HG02852 (cell line): Measurements from ENCODE around the gene SLC4A5.
"Not testable (repeated sequence)": the region's sequence is repeated elsewhere in the genome, so short reads cannot be mapped to it uniquely, and the experiment has no call there.

Experiments
- ATAC-seq: cut with Tn5 transposase; IDR thresholded peaks from one replicate; pipeline ENCODE4 v1.9.1; 2021; ENCODE audit warnings: mild to moderate bottlenecking, moderate library complexity; ENCODE audit not compliant: unreplicated experiment

SLC4A5 gene

DNA sequence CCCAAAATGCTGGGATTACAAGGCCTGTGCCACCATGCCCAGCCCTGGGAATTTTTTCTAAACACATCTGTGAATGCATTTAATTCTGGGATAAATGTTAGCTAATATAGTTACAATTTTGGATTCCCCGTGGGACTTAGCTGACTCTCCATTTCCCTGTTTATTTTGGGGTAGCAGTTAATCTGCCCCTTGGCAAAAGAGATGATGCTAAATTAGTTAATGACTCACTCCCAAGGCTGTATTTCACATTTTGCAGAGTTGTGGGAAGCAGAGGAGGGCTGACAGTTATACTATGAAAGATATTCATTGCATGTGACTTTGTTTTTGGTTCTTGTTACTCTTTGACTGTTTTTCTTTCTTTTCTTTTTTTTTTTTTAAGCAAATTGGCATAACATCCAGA, 141.6 kb downstream of the SLC4A5 start:
- ATAC-seq, result no peak

DNA sequence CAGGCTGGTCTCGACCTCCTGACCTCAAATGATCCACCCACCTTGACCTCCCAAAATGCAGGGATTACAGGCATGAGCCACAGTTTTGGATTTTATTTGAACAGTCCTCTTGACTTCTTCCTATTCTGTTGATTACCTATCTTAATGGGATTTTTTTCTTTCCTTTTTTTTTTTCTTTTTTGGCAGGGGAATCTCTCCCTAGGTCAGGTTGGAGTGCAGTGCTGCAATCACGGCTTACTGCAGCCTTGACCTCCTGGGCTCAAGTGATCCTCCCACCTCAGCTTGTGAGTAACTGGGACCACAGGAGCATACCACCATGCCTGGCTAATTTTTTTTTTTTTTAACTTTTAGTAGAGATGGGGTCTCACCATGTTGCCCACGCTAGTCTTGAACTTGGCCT, 142.0 kb downstream of the SLC4A5 start:
- no peak for ATAC-seq

DNA sequence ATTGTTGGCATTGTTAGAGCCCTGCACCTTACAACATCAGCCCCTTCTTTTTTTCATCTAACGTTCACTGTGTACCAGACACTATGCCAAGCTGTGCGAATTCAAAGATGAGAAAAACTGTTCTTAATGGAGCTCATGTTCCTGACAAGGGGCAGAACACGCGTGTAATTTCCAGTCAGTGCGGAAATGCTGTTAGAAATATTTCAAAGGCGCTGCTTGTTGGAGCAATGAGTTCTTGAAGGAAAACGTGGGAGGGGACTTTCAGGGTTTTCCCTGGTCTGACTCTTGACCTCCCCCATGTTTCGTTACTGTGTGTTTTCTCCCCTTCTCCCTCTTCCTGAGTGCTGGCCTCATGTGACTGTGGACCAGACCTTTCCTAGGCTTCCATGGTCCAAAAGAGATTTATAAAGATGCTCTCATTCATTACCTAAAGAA, 143.3 kb downstream of the SLC4A5 start:
- ATAC-seq, result no peak

DNA sequence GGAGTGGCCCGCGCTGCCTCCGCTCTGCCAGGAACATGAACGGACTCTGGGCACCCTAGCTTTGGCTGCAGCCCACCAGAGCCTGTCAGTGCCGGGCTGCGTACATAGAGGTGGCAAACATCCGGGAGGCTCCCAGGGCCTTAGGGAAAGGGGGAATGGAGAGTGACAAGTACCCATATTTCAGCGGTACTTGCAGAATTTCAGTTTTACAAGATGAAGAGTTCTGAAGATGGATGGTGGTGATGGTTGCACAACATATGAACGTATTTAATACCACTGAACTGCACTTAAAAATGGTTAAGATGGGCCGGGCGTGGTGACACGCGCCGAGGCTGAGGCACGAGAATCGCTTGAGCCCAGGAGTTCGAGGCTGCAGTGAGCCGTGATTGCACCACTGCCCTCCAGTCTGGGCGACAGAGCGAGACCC, 143.9 kb downstream of the SLC4A5 start:
- ATAC-seq, result no peak

DNA sequence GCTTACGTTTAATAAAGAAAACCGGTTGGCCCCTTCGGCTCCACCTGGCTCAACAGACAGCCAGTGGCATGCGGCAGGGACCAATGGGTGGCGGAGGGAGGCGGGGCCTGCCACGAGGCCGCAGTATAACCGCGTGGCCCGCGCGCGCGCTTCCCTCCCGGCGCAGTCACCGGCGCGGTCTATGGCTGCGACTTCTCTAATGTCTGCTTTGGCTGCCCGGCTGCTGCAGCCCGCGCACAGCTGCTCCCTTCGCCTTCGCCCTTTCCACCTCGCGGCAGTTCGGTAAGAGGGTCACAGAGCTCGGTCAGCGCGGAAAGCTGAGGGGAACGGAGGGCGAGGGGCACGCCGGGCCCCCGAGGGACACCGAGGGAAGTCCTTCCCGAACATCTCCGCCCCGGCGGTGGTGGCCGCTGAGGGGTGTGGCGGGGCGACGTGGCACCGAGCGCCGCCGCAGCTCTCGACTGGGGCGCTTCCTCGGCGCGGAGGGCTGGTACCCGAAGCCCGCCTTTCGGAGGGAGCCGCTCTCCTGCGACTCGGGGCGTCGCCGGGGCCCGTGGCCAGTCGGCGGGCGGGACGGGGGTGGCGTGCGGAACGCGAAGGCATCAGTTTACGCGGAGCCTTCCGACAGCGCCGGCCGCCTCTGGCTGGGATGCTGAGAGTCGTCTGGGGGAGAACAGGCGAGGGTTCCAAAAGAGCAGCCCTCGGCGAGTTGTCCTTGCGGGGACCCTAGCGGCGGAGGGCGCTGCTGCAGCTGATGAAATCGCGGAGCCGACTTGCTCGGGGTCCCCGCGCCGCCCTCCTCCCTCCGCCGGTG, 144.5 kb downstream of the SLC4A5 start, which contains the start of gene MTHFD2:
MTHFD2 (plus strand) TSS at position 155 of the 814 bp plus-strand sequence; CDS start at position 182, 27 bp downstream.
- peak; percentile 93 for ATAC-seq

DNA sequence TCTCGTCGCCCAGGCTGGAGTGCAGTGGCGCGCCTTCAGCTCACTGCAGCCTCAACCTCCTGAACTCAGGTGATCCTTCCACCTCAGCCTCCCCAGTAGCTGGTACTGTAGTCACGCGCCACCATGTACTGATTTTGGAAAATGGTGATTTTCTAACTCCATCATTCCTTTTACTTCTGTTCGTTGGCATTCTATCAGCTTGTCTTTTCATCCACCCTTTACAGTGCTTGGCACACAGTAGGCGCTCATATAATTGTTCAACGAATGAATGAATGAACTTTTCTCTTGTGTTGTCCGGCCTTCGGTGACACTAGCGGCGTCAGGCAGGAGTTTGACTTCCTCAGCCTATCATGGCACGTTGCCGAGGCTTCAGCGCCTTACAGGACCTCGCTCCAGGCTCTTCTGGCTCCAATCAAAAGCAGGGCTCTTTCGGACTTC, 145.2 kb downstream of the SLC4A5 start:
- no peak for ATAC-seq

DNA sequence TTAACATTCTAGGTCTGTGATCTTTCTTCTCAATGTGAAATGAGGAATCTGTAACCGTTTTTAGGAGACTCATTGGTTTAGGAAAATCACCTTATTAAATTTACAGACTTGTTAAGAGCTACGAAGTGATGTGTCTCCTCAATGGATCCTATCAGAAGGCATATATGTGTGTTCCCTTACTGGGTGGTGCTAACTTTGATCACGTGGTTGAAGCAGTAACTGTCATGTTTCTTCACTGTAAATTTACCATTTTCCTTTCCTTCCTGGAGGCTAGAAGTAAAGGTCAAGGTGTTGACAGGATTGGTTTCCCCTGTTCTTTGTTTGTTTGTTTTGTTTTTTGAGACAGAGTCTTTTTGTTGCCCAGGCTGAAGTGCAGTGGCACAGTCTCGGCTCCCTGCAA, 146.2 kb downstream of the SLC4A5 start:
- no peak for ATAC-seq

DNA sequence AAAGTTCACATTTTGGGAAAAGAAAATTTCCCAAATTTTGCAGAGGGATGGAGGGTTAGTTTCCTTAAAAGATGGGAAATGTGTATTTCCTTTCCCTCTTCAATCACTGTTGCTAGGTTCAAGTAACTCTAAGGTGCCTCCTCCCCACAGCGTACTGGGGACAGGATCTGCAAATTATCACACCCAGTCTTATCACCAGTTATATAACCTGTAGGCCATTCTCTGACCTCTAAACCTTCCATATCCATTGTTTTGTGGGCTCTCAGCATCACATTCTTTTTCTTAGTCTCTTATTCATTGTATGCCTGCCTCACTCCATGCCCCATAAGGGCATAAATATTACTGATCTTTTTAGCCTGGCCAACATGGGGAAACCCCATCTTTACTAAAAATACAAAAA, 148.4 kb downstream of the SLC4A5 start:
- no peak for ATAC-seq

DNA sequence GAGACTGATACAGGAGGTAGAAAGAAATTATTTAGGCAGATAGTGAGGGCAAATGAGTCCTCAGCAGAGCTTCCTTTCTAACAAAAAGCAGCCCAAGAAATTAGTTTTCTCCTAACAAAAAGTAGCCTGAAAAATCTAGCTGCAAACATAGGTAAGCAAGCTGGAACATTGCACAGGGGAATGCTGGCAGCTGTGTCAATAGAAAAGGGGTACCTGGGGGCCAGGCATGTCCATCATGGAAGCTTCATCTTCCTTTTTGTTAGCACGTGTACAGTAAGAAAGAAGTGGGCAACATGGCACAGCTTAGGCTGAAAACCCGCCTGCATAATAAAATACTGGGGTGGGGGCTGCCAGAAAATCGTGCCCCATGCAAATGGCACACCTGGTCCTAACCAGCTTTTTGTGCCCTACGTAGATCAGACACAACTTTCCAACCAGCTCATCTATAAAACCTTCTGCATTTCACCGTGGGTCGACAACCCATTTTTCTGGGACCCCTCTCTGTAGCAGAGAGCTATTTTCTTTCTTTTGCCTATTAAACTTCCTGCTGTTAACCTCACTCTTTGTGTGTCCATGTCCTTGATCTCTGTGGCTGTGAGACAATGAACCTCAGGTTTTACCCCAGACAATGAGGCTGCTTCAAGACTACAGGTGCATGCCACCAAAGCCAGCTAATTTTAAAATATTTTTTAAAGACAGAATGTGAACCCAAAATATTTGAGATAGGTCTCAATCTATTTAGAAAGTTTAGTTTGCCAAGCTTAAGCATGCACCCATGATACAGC, 151.4 kb downstream of the SLC4A5 start:
- no peak for ATAC-seq

DNA sequence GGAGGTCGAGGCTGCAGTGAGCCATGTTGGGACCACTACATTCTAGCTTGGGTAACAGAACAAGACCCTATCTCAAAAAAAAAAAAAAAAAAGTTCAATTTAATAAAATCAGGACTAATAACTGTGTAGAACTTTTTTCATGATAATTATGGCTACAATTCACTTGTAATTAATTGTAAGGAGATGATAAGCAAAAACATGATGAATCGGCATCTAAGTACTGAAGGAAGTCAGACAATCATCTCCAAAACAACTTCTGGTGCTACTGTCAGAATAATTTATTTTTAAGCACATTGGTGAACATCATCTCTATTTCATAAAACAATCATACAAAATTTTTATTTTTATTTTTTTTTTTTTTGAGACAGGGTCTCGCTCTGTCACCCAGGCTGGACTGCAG, 154.5 kb downstream of the SLC4A5 start:
- no peak for ATAC-seq

DNA sequence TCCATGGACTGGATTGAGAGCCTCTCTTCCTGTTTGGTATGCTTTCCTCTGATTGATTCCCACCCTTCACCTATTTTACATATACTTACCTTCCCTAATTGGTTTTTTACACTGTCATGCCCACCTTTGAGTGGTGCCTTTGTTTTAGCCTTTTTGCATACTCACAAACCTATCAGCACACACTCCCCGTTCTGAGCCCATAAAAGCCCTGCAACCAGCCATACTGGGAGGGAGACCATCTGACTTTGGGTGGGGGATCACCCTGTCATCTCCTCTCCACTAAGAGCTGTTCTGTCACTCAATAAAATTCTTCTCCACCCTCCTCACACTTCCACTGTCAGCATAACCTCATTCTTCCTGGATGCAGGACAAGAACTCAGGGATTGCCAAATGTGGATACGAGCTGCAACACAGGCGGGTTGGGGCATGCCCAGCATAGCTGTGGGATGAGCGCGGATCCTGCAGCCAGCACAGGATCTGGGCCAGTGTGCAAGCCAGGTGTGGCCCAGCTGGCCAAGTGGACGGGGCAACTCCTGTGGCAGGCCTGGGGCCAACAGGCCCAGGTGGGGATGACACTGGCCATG, 155.1 kb downstream of the SLC4A5 start:
- ATAC-seq, result no peak

DNA sequence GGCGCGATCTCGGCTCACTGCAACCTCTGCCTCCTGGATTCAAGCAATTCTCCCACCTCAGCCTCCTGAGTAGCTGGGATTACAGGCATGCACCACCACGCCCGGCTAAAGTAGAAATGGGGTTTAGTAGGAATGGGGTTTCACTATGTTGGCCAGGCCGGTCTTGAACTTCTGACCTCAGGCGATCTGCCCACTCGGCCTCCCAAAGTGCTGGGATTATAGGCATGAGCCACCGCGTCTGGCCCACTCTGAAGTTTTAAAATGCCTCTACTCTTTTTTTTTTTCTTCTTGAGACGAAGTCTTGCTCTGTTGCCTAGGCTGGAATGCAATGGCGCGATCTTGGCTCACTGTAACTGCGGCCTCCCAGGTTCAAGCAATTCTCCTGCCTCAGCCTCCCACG, 156.5 kb downstream of the SLC4A5 start:
- ATAC-seq, result not testable (repeated sequence)

DNA sequence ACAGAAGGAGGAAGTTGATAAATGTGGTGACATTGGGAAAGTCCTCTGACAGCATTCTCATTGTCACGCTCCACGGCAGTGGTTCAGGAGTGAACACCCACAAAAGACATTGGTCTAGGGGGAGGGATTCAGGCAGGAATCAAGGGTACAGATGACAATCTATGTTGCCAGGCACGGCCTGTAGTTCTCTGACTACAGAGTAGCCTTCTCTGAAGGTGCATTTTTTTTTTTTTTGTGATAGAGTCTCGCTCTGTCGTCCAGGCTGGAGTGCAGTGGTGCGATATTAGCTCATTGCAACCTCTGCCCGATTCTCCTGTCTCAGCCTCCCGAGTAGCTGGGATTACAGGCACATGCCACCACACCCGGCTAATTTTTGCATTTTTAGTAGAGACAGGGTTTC, 157.2 kb downstream of the SLC4A5 start:
- peak; percentile 67 for ATAC-seq

DNA sequence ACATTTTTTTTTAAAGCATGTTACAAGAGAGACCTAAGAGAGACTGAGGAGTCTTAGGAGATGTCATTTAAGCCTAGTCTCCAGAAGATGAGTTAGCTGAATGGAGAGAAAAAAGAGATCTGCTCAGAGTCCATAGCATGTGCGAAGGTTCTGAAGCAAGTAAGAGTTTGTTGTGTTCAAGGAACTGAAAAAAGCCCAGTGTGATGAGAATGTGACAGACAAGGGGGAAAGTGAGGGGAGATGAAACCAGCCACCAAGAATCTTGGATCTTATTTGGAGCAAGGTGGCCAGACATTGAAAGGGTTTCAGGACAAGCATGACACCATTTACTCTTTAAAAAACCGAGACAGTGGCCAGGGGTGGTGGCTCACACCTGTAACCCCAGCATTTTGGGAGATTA, 159.3 kb downstream of the SLC4A5 start:
- ATAC-seq, result no peak

DNA sequence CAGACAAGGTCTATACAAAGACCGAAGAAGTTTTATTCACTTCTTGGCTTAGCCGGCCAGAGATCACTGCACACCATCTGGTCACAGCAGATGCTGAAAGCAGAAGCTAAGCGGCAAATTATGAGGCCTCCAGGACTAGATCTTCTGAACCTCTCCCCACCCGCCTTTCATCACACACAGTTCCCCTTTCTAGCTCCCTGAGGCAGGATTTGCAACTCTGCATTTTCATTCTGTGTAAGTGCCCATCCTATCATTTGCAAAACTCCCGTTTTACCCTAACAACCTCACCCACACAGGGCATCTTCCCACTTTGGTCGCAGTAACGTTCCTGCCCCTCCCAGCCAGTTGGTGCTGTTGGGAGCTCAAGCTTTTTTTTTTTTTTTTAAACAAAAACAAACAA, 161.5 kb downstream of the SLC4A5 start:
- peak; percentile 27 for ATAC-seq

DNA sequence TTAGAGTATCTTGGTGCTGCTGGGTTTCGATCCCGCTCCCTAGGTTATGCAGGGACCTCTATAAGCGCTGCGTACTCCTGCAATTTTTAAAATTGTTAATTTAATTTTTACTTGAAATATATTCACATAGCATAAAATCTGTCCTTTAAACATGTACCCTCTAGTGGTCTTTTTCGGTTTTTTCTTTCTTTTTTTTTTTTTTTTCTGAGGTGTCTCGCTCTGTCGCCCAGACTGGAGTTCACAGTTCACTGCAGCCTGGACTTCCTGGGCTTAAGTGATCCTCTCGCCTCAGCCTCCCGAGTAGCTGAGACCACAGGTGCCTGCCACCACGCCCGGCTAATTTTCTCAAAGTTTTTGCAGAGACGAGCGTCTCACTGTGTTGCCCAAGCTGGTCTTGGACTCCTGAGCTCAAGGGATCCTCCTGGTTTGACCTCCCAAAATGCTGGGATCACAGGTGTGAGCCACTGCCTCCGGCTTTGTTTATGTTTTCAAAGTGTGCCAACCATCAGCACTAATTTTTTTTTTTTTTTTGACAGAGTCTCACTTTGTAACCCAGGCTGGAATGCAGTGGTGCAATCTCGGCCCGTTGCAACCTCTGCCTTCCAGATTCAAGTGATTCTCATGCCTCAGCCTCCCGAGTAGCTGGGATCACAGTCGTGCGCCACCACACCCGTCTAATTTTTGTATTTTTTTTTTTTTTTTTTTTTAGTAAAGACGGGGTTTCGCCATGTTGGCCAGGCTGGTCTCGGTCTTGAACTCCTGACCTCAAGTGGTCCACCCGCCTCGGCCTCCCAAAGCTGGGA, 164.0 kb downstream of the SLC4A5 start:
- ATAC-seq, result peak; percentile 6

DNA sequence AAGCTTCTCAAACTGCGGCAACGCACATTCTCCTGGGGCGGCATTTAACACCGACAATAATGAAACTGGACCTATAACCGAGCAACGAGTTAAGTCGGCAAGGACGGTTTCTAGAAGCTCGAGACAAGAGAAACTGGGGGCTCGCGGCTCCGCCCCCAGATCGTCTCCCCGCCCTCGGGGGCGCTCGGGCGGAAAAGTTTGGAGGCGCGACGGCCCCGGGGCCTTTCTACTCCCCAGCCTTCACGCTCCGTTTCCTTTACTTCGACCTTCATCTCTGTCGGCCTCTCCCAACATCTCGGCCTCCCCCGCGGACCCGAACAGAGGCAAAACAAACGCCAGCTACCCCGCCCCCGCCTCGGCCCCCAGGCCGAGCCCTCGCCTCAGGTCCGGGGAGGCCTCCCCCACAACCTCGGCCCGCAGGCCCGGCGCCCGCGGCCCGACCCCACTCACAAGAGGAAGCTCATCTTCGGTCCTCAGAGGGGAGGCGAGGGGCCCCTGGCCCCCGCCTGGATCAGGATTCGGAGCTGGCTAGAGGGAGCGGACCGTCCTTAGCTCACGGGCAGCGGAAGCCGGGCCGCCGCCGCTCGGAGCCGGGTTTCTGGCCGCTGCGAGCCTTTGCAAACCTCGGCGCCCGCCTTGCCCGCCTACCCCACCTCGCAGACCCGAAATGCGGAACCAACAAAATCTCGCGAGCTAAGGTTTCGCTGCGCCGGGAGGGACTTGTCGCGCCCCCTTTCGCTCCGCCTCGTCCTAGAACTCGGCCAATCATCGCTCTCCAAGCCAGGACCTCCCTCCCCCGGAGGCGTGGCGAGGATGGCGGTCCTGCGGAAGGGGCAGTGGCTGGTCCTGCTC, 164.8 kb downstream of the SLC4A5 start, which contains the start of gene MOB1A:
MOB1A (minus strand) TSS at position 669 of the 852 bp plus-strand sequence; CDS start at position 464, 205 bp downstream.
- peak; percentile 81 for ATAC-seq

DNA sequence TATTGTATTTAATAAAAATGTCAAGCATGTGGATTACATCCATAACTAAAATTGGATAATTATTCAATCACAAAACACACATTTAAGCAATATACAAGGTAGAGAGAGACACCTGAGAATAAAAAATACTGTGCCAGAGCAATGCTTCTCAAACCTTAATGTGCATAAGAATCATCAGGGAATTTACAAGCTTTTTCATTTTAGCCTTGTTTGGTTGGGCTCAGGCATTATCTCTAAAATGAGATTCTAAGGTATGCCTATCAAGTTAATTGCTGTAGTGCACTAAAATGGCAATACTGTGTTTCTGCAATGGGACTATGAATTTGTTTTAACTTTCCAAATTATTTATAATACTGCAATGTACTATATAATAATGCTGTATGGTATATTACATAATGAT, 165.5 kb downstream of the SLC4A5 start:
- no peak for ATAC-seq

DNA sequence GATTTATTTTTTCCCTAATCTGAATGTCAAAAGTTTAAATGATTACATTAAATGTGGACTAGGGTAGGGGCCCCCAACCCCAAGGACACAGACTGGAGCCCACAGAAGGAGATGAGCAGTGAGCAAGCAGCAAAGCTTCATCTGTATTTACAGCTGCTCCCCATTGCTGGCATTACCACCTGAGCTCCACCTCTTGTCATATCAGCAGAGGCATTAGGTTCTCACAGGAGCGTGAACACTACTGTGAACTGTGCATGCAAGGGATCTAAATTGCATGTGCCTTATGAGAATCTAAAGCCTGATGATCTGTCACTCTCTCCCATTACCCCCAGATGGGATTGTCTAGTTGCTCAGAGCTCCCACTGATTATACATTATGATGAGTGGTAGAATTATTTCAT, 168.3 kb downstream of the SLC4A5 start:
- ATAC-seq, result no peak

DNA sequence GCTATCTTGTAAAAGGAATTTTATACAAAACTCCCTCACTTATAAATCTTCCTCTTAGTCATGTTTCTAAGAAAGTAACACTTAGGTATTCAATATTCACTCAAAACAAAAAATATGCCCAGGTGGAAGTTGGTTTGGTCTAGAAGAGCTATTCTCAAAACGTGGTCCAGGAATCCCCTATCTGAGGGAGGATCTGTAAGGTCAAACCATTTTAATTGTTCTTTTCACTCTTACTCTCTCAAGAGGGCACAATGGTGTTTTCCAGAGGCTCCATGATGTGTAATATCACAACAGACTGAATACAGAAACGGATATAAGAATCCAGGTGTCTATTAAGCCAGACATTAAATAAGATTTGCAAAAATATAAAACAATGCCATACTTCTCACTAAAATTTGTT, 174.5 kb downstream of the SLC4A5 start:
- ATAC-seq, result peak; percentile 55
